HCT116 (cell line): ENCODE results near the gene DCHS2.

ENCODE experiments used
- EZH2 ChIP-seq: fragments of 200-600 bp; sonication (generic); IDR thresholded peaks from 2 replicates; pipeline ENCODE4 v1.6.1; 2017; ENCODE audit warnings: antibody characterized with exemption, mixed run types
- JUND ChIP-seq: IDR thresholded peaks from 2 replicates; pipeline ENCODE4 v1.6.1; 2012
- POLR2A ChIP-seq: IDR thresholded peaks from 2 replicates; pipeline ENCODE4 v1.7.0; 2011; ENCODE audit warnings: borderline replicate concordance; ENCODE audit not compliant: insufficient read depth, insufficient read length; ENCODE audit errors: extremely low read depth
- POLR2AphosphoS5 ChIP-seq: IDR thresholded peaks from 2 replicates; pipeline ENCODE4 v1.6.1; 2011; ENCODE audit warnings: mild to moderate bottlenecking, low read depth, low read length, moderate library complexity
- RAD21 ChIP-seq: IDR thresholded peaks from 2 replicates; pipeline ENCODE4 v1.6.1; 2012; ENCODE audit warnings: low read depth, mild to moderate bottlenecking
- SIN3A ChIP-seq: IDR thresholded peaks from 2 replicates; pipeline ENCODE4 v1.6.1; 2012; ENCODE audit warnings: low read depth
- YY1 ChIP-seq: IDR thresholded peaks from 2 replicates; pipeline ENCODE4 v1.6.1; 2011; ENCODE audit warnings: low read length, low read depth, moderate library complexity, mild to moderate bottlenecking; ENCODE audit not compliant: insufficient replicate concordance; ENCODE audit errors: extremely low read depth
- ZFX ChIP-seq: fragments of 450-650 bp; IDR thresholded peaks from 2 replicates; pipeline ENCODE4 v1.6.1; 2017
- ZNF274 ChIP-seq: fragments of 200-500 bp; sonication (Bioruptor generic); IDR thresholded peaks from 2 replicates; pipeline ENCODE4 v1.6.1; 2014; ENCODE audit warnings: mild to moderate bottlenecking, low read depth, low read length, inconsistent platforms
- TF ChIP-seq, protein P1 (sequence below): IDR thresholded peaks from 2 replicates; pipeline ENCODE4 v1.6.1; 2011; ENCODE audit warnings: mild to moderate bottlenecking, low read length, moderate library complexity; ENCODE audit not compliant: insufficient replicate concordance; ENCODE audit errors: extremely low read depth
- TF ChIP-seq, protein P2 (sequence below), 3 experiments: fragments of 200-600 bp in 1 of 3; sonication (generic) in 1 of 3; IDR thresholded peaks in 2 of 3; conservative IDR thresholded peaks in 1 of 3; 2 replicates each; pipeline ENCODE4 v1.5.1; 2012 to 2017; ENCODE audit warnings: low read depth in 2 of 3, low read length in 2 of 3, antibody characterized with exemption in 1 of 3, borderline replicate concordance in 1 of 3, control low read depth in 1 of 3, mild to moderate bottlenecking in 1 of 3, mixed read lengths in 1 of 3, mixed run types in 1 of 3, moderate library complexity in 1 of 3; ENCODE audit not compliant: insufficient read depth in 1 of 3
- TF ChIP-seq, protein P3 (sequence below): IDR thresholded peaks from 2 replicates; pipeline ENCODE4 v1.6.1; 2012

DNA sequence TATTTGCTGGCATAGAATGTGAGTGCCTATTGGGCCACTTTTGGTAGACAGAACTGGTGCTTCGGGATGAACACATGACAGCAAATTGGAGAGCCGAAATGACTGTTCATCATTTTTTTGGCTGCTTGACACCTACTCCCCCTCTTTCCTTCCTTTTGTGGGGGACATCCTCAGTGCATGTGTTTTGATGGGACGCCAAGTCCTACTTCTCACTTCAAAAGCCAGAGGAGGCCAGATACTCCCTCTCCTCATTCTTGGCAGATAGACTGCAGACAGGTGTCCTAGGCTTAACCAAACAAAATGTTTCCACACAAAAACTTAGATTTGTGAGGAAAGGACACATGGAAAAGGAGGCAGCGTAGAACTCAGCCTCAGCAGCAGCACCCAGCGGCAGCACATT lies 62.4 kb downstream of the DCHS2 start:
- TF ChIP-seq, protein P1, sequence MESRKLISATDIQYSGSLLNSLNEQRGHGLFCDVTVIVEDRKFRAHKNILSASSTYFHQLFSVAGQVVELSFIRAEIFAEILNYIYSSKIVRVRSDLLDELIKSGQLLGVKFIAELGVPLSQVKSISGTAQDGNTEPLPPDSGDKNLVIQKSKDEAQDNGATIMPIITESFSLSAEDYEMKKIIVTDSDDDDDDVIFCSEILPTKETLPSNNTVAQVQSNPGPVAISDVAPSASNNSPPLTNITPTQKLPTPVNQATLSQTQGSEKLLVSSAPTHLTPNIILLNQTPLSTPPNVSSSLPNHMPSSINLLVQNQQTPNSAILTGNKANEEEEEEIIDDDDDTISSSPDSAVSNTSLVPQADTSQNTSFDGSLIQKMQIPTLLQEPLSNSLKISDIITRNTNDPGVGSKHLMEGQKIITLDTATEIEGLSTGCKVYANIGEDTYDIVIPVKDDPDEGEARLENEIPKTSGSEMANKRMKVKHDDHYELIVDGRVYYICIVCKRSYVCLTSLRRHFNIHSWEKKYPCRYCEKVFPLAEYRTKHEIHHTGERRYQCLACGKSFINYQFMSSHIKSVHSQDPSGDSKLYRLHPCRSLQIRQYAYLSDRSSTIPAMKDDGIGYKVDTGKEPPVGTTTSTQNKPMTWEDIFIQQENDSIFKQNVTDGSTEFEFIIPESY, result no peak
- TF ChIP-seq, protein P2, sequence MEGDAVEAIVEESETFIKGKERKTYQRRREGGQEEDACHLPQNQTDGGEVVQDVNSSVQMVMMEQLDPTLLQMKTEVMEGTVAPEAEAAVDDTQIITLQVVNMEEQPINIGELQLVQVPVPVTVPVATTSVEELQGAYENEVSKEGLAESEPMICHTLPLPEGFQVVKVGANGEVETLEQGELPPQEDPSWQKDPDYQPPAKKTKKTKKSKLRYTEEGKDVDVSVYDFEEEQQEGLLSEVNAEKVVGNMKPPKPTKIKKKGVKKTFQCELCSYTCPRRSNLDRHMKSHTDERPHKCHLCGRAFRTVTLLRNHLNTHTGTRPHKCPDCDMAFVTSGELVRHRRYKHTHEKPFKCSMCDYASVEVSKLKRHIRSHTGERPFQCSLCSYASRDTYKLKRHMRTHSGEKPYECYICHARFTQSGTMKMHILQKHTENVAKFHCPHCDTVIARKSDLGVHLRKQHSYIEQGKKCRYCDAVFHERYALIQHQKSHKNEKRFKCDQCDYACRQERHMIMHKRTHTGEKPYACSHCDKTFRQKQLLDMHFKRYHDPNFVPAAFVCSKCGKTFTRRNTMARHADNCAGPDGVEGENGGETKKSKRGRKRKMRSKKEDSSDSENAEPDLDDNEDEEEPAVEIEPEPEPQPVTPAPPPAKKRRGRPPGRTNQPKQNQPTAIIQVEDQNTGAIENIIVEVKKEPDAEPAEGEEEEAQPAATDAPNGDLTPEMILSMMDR (IDR thresholded peaks at IDR 0.05 in 2 of 3, conservative IDR thresholded peaks at IDR 0.05 in 1 of 3; ENCODE audit: borderline replicate concordance in 1 of 3, insufficient read depth in 1 of 3, low read depth in 2 of 3, low read length in 2 of 3), result no peak
- no peak for TF ChIP-seq RAD21
- TF ChIP-seq POLR2A, result no peak
- TF ChIP-seq JUND, result no peak
- TF ChIP-seq ZFX, result no peak
- TF ChIP-seq YY1, result no peak
- TF ChIP-seq, protein P3, sequence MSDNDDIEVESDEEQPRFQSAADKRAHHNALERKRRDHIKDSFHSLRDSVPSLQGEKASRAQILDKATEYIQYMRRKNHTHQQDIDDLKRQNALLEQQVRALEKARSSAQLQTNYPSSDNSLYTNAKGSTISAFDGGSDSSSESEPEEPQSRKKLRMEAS, result no peak
- no peak for TF ChIP-seq EZH2
- TF ChIP-seq ZNF274, result no peak
- TF ChIP-seq SIN3A, result no peak
- no peak for TF ChIP-seq POLR2AphosphoS5
